Tibial nerve (tissue), 4 donors: Measurements from ENCODE around the gene APOC1.

Experiments used
- CTCF ChIP-seq, 5 experiments: fragments of 200-600 bp in 3 of 5; fragments of 450-650 bp in 2 of 5; sonication (generic) in 3 of 5; IDR thresholded peaks; one replicate each; pipeline ENCODE4 v1.5.1; 2016 to 2019; ENCODE audit warnings: antibody characterized with exemption in 5 of 5, mild to moderate bottlenecking in 3 of 5, moderate library complexity in 2 of 5
- EP300 ChIP-seq, 2 donors: sonication (generic); formaldehyde crosslinking; IDR thresholded peaks; one replicate each; pipeline ENCODE4 v1.6.1; 2017; ENCODE audit warnings: antibody characterized with exemption in 2 of 2, mild to moderate bottlenecking in 1 of 2
- POLR2A ChIP-seq, 2 donors: fragments of 450-650 bp; IDR thresholded peaks; one replicate each; pipeline ENCODE4 v1.6.1; 2017; ENCODE audit warnings: antibody characterized with exemption in 2 of 2, mild to moderate bottlenecking in 2 of 2, moderate library complexity in 2 of 2

- TF ChIP-seq CTCF (IDR thresholded peaks at IDR 0.05) (no peak), EP300 (IDR thresholded peaks at IDR 0.05) (no peak), POLR2A (IDR thresholded peaks at IDR 0.05) (no peak)
Observed at GRCh38 chr19:44871809-44872208, 42.6 kb upstream of the APOC1 start.
